Endothelial cell of umbilical vein (primary cell): ENCODE measurements around the gene MTRR. TPM values are rescaled to one million over a fixed set of nuclear protein-coding genes. Genes with fewer than 3 reads are reported as not detected.

Experiments used
- BruUV-seq: library from RNA; stranded (reverse); fragments of 400-500 nt; replicated peaks from 2 replicates; lab custom pipeline; 2021; lab: Mats Ljungman, UMichigan
- CTCF ChIA-PET: fragments of 300-600, 350-600 bp; sonication (Branson Sonifier 250); formaldehyde crosslinking; loops from one replicate; lab custom pipeline; 2021; ENCODE audit warnings: antibody characterized with exemption, inconsistent platforms; lab: Charles Lee
- POLR2A ChIA-PET: fragments of 300-600, 350-600 bp; sonication (Branson Sonifier 250); formaldehyde crosslinking; loops from one replicate; lab custom pipeline; 2021; ENCODE audit warnings: antibody characterized with exemption, inconsistent platforms; lab: Charles Lee
- DNase-seq: peaks from one replicate; pipeline ENCODE4 v3.0.0-alpha.2; 2011; ENCODE audit warnings: low read depth, low spot score
- FAIRE-seq: peaks from 2 replicates; lab custom pipeline; 2011; peaks lifted over from hg19 to GRCh38; lab: Jason Lieb, UNC
- H2AFZ ChIP-seq: 2 replicates; pipeline ENCODE4 v1.6.0; 2012; ENCODE audit warnings: low read depth, low read length, control low read depth, inconsistent platforms
- H3K27ac ChIP-seq: 2 replicates; pipeline ENCODE4 v1.5.1; 2011; ENCODE audit warnings: low read depth, mild to moderate bottlenecking, control low read depth, low read length, moderate library complexity; ENCODE audit not compliant: insufficient read depth
- H3K27me3 ChIP-seq, 2 experiments: 2 replicates each; pipeline versions ENCODE4 v1.6.0 to v1.6.1; 2011; ENCODE audit warnings: low read length in 2 of 2, mixed read lengths in 1 of 2; ENCODE audit not compliant: control insufficient read depth in 2 of 2, insufficient read depth in 2 of 2
- H3K36me3 ChIP-seq, 2 experiments: 2 replicates in 1 of 2; 3 replicates in 1 of 2; pipeline ENCODE4 v1.5.1; 2011; ENCODE audit warnings: low read length in 2 of 2, mild to moderate bottlenecking in 1 of 2, moderate library complexity in 1 of 2; ENCODE audit not compliant: control insufficient read depth in 2 of 2, insufficient read depth in 2 of 2; ENCODE audit errors: extremely low read depth in 1 of 2
- H3K4me1 ChIP-seq: 3 replicates; pipeline ENCODE4 v1.5.1; 2011; ENCODE audit warnings: mild to moderate bottlenecking, low read length; ENCODE audit not compliant: control insufficient read depth, insufficient read depth; ENCODE audit errors: extremely low read depth
- H3K4me2 ChIP-seq: 2 replicates; pipeline ENCODE4 v1.6.1; 2011; ENCODE audit warnings: low read length, control low read depth, mixed read lengths; ENCODE audit not compliant: insufficient read depth
- H3K4me3 ChIP-seq, 3 experiments: fragments of 200-600 bp in 1 of 3; sonication (generic), shearing (Covaris generic) in 1 of 3; replicated peaks in 1 of 3; 2 replicates each; pipeline ENCODE4 v1.5.1; 2011 to 2016; ENCODE audit warnings: control low read depth in 3 of 3, low read length in 3 of 3, mild to moderate bottlenecking in 2 of 3, inconsistent platforms in 1 of 3, low read depth in 1 of 3, moderate library complexity in 1 of 3; ENCODE audit not compliant: insufficient read depth in 1 of 3
- H3K79me2 ChIP-seq: 2 replicates; pipeline ENCODE4 v1.6.0; 2012; ENCODE audit warnings: low read length, inconsistent platforms; ENCODE audit not compliant: control insufficient read depth, insufficient read depth
- H3K9ac ChIP-seq: replicated peaks from 2 replicates; pipeline ENCODE3; 2011; ENCODE audit warnings: low read length, control low read depth; ENCODE audit not compliant: insufficient read depth; ENCODE audit errors: extremely low read depth
- H3K9me1 ChIP-seq: replicated peaks from 3 replicates; pipeline ENCODE4 v1.6.0; 2011; ENCODE audit warnings: mild to moderate bottlenecking, low read length; ENCODE audit not compliant: control insufficient read depth, insufficient read depth; ENCODE audit errors: extremely low read depth
- H3K9me3 ChIP-seq: replicated peaks from 2 replicates; pipeline ENCODE4 v1.5.1; 2012; ENCODE audit warnings: low read length, inconsistent platforms; ENCODE audit not compliant: control insufficient read depth, insufficient read depth
- H4K20me1 ChIP-seq: replicated peaks from 2 replicates; pipeline ENCODE3; 2011; ENCODE audit warnings: mild to moderate bottlenecking, low read length; ENCODE audit not compliant: control insufficient read depth, insufficient read depth; ENCODE audit errors: extremely low read depth
- CTCF ChIP-seq, 2 donors: IDR thresholded peaks; 1 replicate in 1 of 2; 2 replicates in 1 of 2; pipeline ENCODE4 v1.5.1; 2011; ENCODE audit warnings: low read length in 2 of 2, mild to moderate bottlenecking in 2 of 2, moderate library complexity in 2 of 2, control low read depth in 1 of 2, inconsistent platforms in 1 of 2, low read depth in 1 of 2; ENCODE audit not compliant: insufficient read depth in 1 of 2; ENCODE audit errors: extremely low read depth in 1 of 2
- EZH2 ChIP-seq: IDR thresholded peaks from 2 replicates; pipeline ENCODE4 v1.6.1; 2012; ENCODE audit warnings: borderline replicate concordance, low read depth, mild to moderate bottlenecking, moderate library complexity, low read length, inconsistent platforms; ENCODE audit not compliant: severe bottlenecking
- FOS ChIP-seq: IDR thresholded peaks from 2 replicates; pipeline ENCODE4 v1.6.1; 2011; ENCODE audit warnings: mild to moderate bottlenecking, low read length, moderate library complexity, borderline replicate concordance; ENCODE audit not compliant: insufficient read depth
- GATA2 ChIP-seq: IDR thresholded peaks from 2 replicates; pipeline ENCODE4 v1.7.0; 2011; ENCODE audit warnings: low read depth, mild to moderate bottlenecking, moderate library complexity, mixed read lengths, low read length; ENCODE audit not compliant: insufficient read length, insufficient read depth
- JUN ChIP-seq: IDR thresholded peaks from 2 replicates; pipeline ENCODE4 v1.6.1; 2011; ENCODE audit warnings: borderline replicate concordance, low read depth; ENCODE audit not compliant: insufficient read length, insufficient read depth
- MAX ChIP-seq: IDR thresholded peaks from 2 replicates; pipeline ENCODE4 v1.6.1; 2011; ENCODE audit not compliant: insufficient read depth, insufficient read length
- MYC ChIP-seq: IDR thresholded peaks from one replicate; pipeline ENCODE4 v1.6.1; 2011; ENCODE audit warnings: mild to moderate bottlenecking, low read depth, low read length
- POLR2A ChIP-seq: IDR thresholded peaks from 2 replicates; pipeline ENCODE4 v1.6.1; 2012; ENCODE audit warnings: low read depth, mild to moderate bottlenecking, control low read depth, low read length
- POLR2AphosphoS5 ChIP-seq: IDR thresholded peaks from 2 replicates; pipeline ENCODE4 v1.6.1; 2012; ENCODE audit warnings: low read depth, mild to moderate bottlenecking, control low read depth, low read length, moderate library complexity; ENCODE audit not compliant: insufficient read depth
- dilution Hi-C: fragments of 300-500 bp; cut with MboI; formaldehyde crosslinking; loops from one replicate; pipeline ENCODE4 v1.15.0; 2019; ENCODE audit warnings: low sequenced_read_pairs; ENCODE audit not compliant: extremely low pct_ligation_motif_present
- intact Hi-C: fragments of 100-400 bp; cut with micrococcal nuclease; formaldehyde crosslinking; loops from one replicate; pipeline ENCODE4 v1.10.0; 2022
- polyA plus RNA-seq, 4 experiments: library from polyadenylated mRNA; depleted of rRNA in 3 of 4; stranded (reverse) in 3 of 4; unstranded in 1 of 4; fragments of >200 nt; gene quantifications; 2 replicates each; pipeline versions ENCODE4 v1.2.1 to v1.2.3, GENCODE V29; 2011 to 2012; ENCODE audit warnings: missing spikeins in 1 of 4
- total RNA-seq: library from RNA; stranded (reverse); gene quantifications from 2 replicates; pipeline ENCODE4 v1.2.3, GENCODE V29; 2021

Gene MTRR
- total and polyA plus RNA-seq, 2 donors (not counting 3 experiments of a cell fraction or from before 2014, with no cell fraction given) = 24.3 to 37.1 TPM

- peak overlapping the region; percentile 30 for H2AFZ ChIP-seq
- no peak for TF ChIP-seq FOS
- peak; percentile 79 for TF ChIP-seq EZH2
- TF ChIP-seq GATA2 = no peak
- TF ChIP-seq POLR2A = no peak
- no peak for TF ChIP-seq MYC
- peak in 1 of 2 donors; percentile 12 for TF ChIP-seq CTCF (IDR thresholded peaks at IDR 0.05; ENCODE audit: extremely low read depth in 1 of 2, insufficient read depth in 1 of 2, low read depth in 1 of 2, low read length in 2 of 2)
- no peak for TF ChIP-seq POLR2AphosphoS5
- TF ChIP-seq JUN = no peak
- TF ChIP-seq MAX = no peak
- no peak overlapping the region for H3K9ac ChIP-seq
- no peaks in the 10 kb centered on the region for H3K36me3 ChIP-seq
- H3K9me1 ChIP-seq = no peaks in the 10 kb centered on the region
- DNase-seq (no peak), FAIRE-seq (no peak)
- CTCF ChIA-PET = interaction anchor here (1.3 to 1.8 kb wide), 2 partner anchors 10 to 36 kb away, joined by 4 to 9 read pairs; no protein-coding TSS in a partner anchor
- peaks cover 21 to 22% of the 10 kb centered on the region in 2 experiments for H3K27me3 ChIP-seq
- no TSS peak for BruUV-seq
- H3K4me1 ChIP-seq = no peaks in the 10 kb centered on the region
- dilution Hi-C loops = no loop called here
- no peaks in the 10 kb centered on the region for H4K20me1 ChIP-seq
- intact Hi-C loops = loop anchor here (10.0 kb wide), 1 partner anchor 1085 kb away; no protein-coding TSS in a partner anchor
- POLR2A ChIA-PET = no interaction called here
- H3K9me3 ChIP-seq = no peaks in the 10 kb centered on the region
- no peak overlapping the region for H3K4me3 ChIP-seq
- no peak overlapping the region for H3K27ac ChIP-seq
- H3K4me2 ChIP-seq = peak overlapping the region; percentile 15
- no peaks in the 10 kb centered on the region for H3K79me2 ChIP-seq
Observed at GRCh38 chr5:7849681-7850394, 19.1 kb upstream of the MTRR start.
